Pancreas (tissue), 10 donors: ENCODE data around the gene KCNC4. TPM values are rescaled to one million over a fixed set of nuclear protein-coding genes. Genes with fewer than 3 reads are reported as not detected.

Source experiments
- ATAC-seq, 4 donors: fragments of 200-7000 bp; cut with Tn5 transposase; one replicate each; pipeline versions ENCODE4 v1.8.0 to v1.9.1; 2020; ENCODE audit warnings: mild to moderate bottlenecking in 4 of 4, moderate library complexity in 4 of 4
- DNase-seq, 6 donors: peaks; one replicate each; pipeline ENCODE4 v3.0.0-alpha.2; 2020
- FAIRE-seq: peaks from 2 replicates; lab custom pipeline; 2012; peaks lifted over from hg19 to GRCh38; lab: Jason Lieb, UNC
- H3K27ac ChIP-seq, 4 donors: fragments of 200-600 bp; sonication (generic); 1 replicate in 3 of 4; 2 replicates in 1 of 4; pipeline versions ENCODE4 v1.5.0 to v1.8.0; 2020
- H3K27me3 ChIP-seq, 4 donors: fragments of 200-600 bp; one replicate each; pipeline ENCODE4 v1.8.0; 2021
- H3K36me3 ChIP-seq, 3 donors: fragments of 200-600 bp; sonication (generic) in 1 of 3; one replicate each; pipeline versions ENCODE4 v1.5.0 to v1.8.0; 2020 to 2021
- H3K4me1 ChIP-seq, 3 donors: fragments of 200-600 bp; one replicate each; pipeline ENCODE4 v1.8.0; 2021
- H3K4me3 ChIP-seq, 4 donors: fragments of 200-600 bp; sonication (generic) in 2 of 4; one replicate each; pipeline versions ENCODE4 v1.5.0 to v1.8.0; 2020 to 2021
- H3K9me3 ChIP-seq, 4 donors: fragments of 200-600 bp; one replicate each; pipeline ENCODE4 v1.8.0; 2021
- WGBS, 2 donors: extraction: QIAGEN DNeasy Blood & Tissue Kit; methylation state at CpG; one replicate each; pipeline ENCODE4 v1.1.7; 2013; 5-methylcytosine and 5-hydroxymethylcytosine counted together
- intact Hi-C, 3 donors: fragments of 100-400 bp; cut with DNase I; formaldehyde crosslinking; loops; one replicate each; pipeline versions ENCODE4 v1.11.1 to v1.14.2; 2022
- polyA plus RNA-seq, 2 donors: library from polyadenylated mRNA; stranded (reverse); fragments of 200-250 nt; gene quantifications; one replicate each; pipeline ENCODE4 v1.2.3, GENCODE V29; 2013
- total RNA-seq, 6 donors: library from RNA; stranded (reverse); fragmentation: NEBNext Ultra II Directional in 4 of 6; extraction: Animal tissue kit (Norgen Biotek cat#: 25700) in 4 of 6; gene quantifications; one replicate each; pipeline versions ENCODE4 v1.2.1 to v1.2.4, GENCODE V29; 2021 to 2023
- TF ChIP-seq, protein P1 (sequence below), 4 donors: fragments of 200-600 bp; sonication (generic) in 3 of 4; IDR thresholded peaks; one replicate each; pipeline versions ENCODE4 v1.5.0 to v1.8.0; 2021; ENCODE audit warnings: antibody characterized with exemption in 4 of 4
- donor health status: healthy with polysubstance abuse.
- donor health status: DM: no; HTN: no; CAD: no; lungs with moderate emphysema.
- donor health status: DM: no; HTN: no; CAD: no.
- donor health status: control.
- donor health status: control.
- donor health status: Bipolar disorder and iron deficiency.
- donor health status: DM: yes; HTN: yes; CAD: no.
- donor health status: DM: no; HTN: no; CAD: no.
- donor health status: DM: no; HTN: no; CAD: no.
- donor health status: DM: yes; HTN: yes; CAD: no.

Gene KCNC4
- total and polyA plus RNA-seq, 8 donors = 5.4 to 18.6 (median 9.5) TPM

- H3K9me3 ChIP-seq = no peaks in the 10 kb centered on the region
- no peaks in the 10 kb centered on the region for H3K27me3 ChIP-seq
- peaks cover 17 to 26% (median 23%) of the 10 kb centered on the region in 3 donors for H3K4me1 ChIP-seq
- no peak for FAIRE-seq
- DNase-seq = peak in 5 of 6 donors; percentile 42 to 64 (median 60)
- ATAC-seq = peak; percentile 63 to 82 (median 70)
- H3K27ac ChIP-seq = peak overlapping the region; percentile 31 to 82 (median 66)
- WGBS, 2 donors = 11 to 16% methylated on average over 13 of the region's 13 CpGs
- peaks cover 0 to 14% (median 0%) of the 10 kb centered on the region in 3 donors for H3K36me3 ChIP-seq
- TF ChIP-seq, protein P1, sequence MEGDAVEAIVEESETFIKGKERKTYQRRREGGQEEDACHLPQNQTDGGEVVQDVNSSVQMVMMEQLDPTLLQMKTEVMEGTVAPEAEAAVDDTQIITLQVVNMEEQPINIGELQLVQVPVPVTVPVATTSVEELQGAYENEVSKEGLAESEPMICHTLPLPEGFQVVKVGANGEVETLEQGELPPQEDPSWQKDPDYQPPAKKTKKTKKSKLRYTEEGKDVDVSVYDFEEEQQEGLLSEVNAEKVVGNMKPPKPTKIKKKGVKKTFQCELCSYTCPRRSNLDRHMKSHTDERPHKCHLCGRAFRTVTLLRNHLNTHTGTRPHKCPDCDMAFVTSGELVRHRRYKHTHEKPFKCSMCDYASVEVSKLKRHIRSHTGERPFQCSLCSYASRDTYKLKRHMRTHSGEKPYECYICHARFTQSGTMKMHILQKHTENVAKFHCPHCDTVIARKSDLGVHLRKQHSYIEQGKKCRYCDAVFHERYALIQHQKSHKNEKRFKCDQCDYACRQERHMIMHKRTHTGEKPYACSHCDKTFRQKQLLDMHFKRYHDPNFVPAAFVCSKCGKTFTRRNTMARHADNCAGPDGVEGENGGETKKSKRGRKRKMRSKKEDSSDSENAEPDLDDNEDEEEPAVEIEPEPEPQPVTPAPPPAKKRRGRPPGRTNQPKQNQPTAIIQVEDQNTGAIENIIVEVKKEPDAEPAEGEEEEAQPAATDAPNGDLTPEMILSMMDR (IDR thresholded peaks at IDR 0.05) = no peak
- no peak overlapping the region for H3K4me3 ChIP-seq
- intact Hi-C loops = no loop called here
Measured at GRCh38 chr1:110235181-110235833, 25.2 kb downstream of the KCNC4 start.

DNA sequence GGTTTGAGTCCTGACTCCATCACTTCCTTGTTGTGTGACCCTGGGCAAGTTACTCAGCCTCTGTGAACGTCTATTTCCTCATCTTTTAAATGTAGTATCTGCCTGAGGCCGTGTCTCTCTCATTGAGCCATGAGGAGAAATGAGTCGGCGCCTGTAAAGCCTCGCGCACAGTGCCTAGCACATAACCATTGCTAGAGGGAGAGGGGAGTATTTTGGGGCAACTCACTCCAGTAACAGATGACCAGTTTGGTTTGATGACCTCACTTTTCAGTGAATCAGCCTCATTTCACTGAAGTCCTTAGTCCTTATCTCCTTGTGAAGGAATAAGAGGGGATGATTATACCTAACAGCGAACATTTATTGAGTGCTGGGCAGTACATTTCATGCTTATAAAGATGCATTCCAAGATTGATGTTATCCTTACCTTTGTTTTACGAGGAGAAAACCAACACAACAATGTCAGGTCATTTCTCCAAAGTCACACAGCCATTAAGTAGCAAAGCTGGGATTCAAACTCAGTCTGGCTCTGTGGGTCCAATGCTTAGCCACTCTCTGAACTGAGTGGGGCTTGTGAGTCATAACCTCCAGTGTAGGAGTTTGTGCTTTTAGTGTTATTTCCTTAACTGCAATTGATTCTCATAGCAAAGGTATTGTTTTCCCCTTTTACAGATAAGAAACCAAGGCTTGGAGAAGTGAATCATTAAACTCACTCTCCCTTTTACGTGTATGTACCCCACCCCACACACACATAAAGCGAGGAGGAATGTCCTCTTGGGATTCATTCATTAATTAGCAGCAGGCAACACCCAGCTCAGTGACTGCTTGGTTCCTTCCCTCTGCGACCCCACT is 25.9 kb downstream of the KCNC4 start:
- Histone ChIP-seq H3K4me3 (no peak overlapping the region), H3K9me3 (no peaks in the 10 kb centered on the region), H3K27me3 (no peaks in the 10 kb centered on the region), H3K36me3 (peaks cover 0 to 14% (median 0%) of the 10 kb centered on the region in 3 donors), H3K4me1 (peaks cover 17 to 29% (median 24%) of the 10 kb centered on the region in 3 donors), H3K27ac (peak overlapping the region; percentile 31 to 82 (median 66))
- intact Hi-C loops = no loop called here
- FAIRE-seq (no peak), ATAC-seq (peak; percentile 19 to 78 (median 60)), DNase-seq (no peak)
- TF ChIP-seq, protein P1 (IDR thresholded peaks at IDR 0.05) = no peak
- 67% methylated on average over 11 of the region's 11 CpGs for WGBS, 2 donors

GRCh38 chr1:110237386-110238152 is 27.5 kb downstream of the KCNC4 start:
- 88 to 93% methylated on average over 13 of the region's 13 CpGs for WGBS, 2 donors
- H3K4me3 ChIP-seq = no peak overlapping the region
- no peaks in the 10 kb centered on the region for H3K27me3 ChIP-seq
- no peak for ATAC-seq
- intact Hi-C loops = no loop called here
- H3K27ac ChIP-seq = no peak overlapping the region
- H3K36me3 ChIP-seq = peaks cover 0 to 8% (median 0%) of the 10 kb centered on the region in 3 donors
- peaks cover 17 to 29% (median 24%) of the 10 kb centered on the region in 3 donors for H3K4me1 ChIP-seq
- no peaks in the 10 kb centered on the region for H3K9me3 ChIP-seq
- TF ChIP-seq, protein P1 (IDR thresholded peaks at IDR 0.05) = no peak
- DNase-seq = peak in 1 of 6 donors; percentile 15
- no peak for FAIRE-seq

DNA sequence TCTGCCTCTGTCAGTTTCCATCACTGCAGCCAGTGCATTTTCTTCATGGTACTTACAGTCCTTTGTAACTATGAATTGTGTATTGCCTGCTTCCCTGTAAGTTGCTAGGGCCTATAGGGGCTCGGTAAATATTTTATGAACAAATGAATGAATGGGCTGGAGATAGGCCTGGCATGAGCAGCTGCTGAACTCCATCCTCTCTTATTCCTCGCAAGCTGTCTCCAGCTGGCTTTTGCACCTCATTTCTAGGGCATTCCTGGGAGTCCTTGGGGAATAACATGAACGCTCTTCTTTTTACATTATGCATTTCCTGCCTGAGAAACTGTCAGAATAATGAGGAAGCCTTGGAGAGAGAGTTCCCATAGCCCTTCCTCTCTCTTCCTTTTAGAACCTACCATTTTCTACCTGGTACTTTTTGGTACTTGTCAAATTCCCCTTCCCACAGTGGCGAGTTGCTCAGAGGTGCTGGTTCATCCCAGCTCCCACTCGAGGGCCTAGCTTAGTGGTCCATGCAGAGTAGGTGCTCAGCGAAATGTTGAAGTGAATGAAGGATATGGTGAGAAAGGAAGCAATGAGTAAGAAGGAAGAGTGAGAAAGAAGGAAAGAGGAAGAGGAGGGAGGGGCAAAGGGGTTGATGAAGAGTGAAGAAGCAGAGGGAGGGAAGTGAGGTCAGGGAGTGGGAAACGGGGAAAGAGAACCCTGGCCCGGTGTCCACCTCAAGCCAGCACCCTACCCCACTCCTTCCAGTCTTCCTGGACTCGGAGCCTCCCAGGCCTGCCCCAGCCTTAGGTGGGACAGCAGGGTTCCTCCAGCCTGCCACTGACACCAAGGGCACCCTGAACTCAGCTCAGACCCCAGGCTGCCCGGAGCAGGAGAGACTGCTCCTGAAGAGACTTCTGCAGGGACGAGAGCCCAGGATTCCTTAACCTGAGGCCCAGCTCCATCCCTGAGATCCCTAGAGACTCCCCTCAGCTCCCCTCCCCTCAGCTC is 29.6 kb downstream of the KCNC4 start:
- Histone ChIP-seq H3K27ac (peak overlapping the region in 2 of 4 donors; percentile 15 to 17), H3K27me3 (no peaks in the 10 kb centered on the region), H3K9me3 (no peaks in the 10 kb centered on the region), H3K4me3 (no peak overlapping the region), H3K4me1 (peaks cover 13 to 28% (median 25%) of the 10 kb centered on the region in 3 donors), H3K36me3 (no peaks in the 10 kb centered on the region)
- intact Hi-C loops = no loop called here
- FAIRE-seq (no peak), DNase-seq (peak in 1 of 6 donors; percentile 14), ATAC-seq (no peak)
- TF ChIP-seq, protein P1 (IDR thresholded peaks at IDR 0.05) = no peak
- 80 to 84% methylated on average over 11 of the region's 11 CpGs for WGBS, 2 donors
